HUES6 (cell line): ENCODE data around the gene SUGP2.
"Not testable (repeated sequence)": the region's sequence is repeated elsewhere in the genome, so short reads cannot be mapped to it uniquely, and the experiment has no call there.

Source experiments
- H3K27ac ChIP-seq: 2 replicates; pipeline ENCODE4 v1.7.0; 2013; ENCODE audit warnings: low read depth, mild to moderate bottlenecking, low read length, inconsistent platforms
- H3K27me3 ChIP-seq: 2 replicates; pipeline ENCODE4 v1.6.1; 2013; ENCODE audit warnings: low read length; ENCODE audit not compliant: control insufficient read depth, insufficient read depth
- H3K36me3 ChIP-seq: 2 replicates; pipeline ENCODE4 v1.6.1; 2013; ENCODE audit warnings: low read length; ENCODE audit not compliant: control insufficient read depth, insufficient read depth
- H3K4me1 ChIP-seq: 2 replicates; pipeline ENCODE4 v1.6.1; 2013; ENCODE audit warnings: low read length; ENCODE audit not compliant: control insufficient read depth, insufficient read depth
- H3K4me3 ChIP-seq: 2 replicates; pipeline ENCODE4 v1.5.1; 2013; ENCODE audit warnings: low read depth, low read length
- H3K9ac ChIP-seq: one replicate; pipeline ENCODE4 v1.6.1; 2013; ENCODE audit warnings: mild to moderate bottlenecking, low read length
- H3K9me3 ChIP-seq: 2 replicates; pipeline ENCODE4 v1.6.1; 2013; ENCODE audit warnings: low read depth, low read length; ENCODE audit not compliant: control insufficient read depth, insufficient read depth

SUGP2 gene

GRCh38 chr19:19027228-19027627 lies 6.1 kb downstream of the SUGP2 start:
- H3K9me3 ChIP-seq: no peaks in the 10 kb centered on the region
- no peak overlapping the region for H3K27ac ChIP-seq
- H3K4me1 ChIP-seq: no peaks in the 10 kb centered on the region
- H3K36me3 ChIP-seq: peaks cover 86% of the 10 kb centered on the region
- H3K27me3 ChIP-seq: no peaks in the 10 kb centered on the region
- H3K4me3 ChIP-seq: no peak overlapping the region
- H3K9ac ChIP-seq: no peak overlapping the region

GRCh38 chr19:19026299-19026971 lies 6.9 kb downstream of the SUGP2 start:
- peaks cover 89% of the 10 kb centered on the region for H3K36me3 ChIP-seq
- no peak overlapping the region for H3K9ac ChIP-seq
- no peaks in the 10 kb centered on the region for H3K4me1 ChIP-seq

GRCh38 chr19:19025861-19026260 lies 7.5 kb downstream of the SUGP2 start:
- H3K36me3 ChIP-seq: peaks cover 89% of the 10 kb centered on the region
- H3K4me3 ChIP-seq: no peak overlapping the region
- H3K27me3 ChIP-seq: no peaks in the 10 kb centered on the region
- H3K9me3 ChIP-seq: no peaks in the 10 kb centered on the region
- no peaks in the 10 kb centered on the region for H3K4me1 ChIP-seq
- H3K27ac ChIP-seq: no peak overlapping the region
- no peak overlapping the region for H3K9ac ChIP-seq

More at GRCh38 chr19:19026299-19026971, 6.9 kb downstream of the SUGP2 start:
- Histone ChIP-seq H3K9me3 (no peaks in the 10 kb centered on the region), H3K27me3 (no peaks in the 10 kb centered on the region), H3K27ac (no peak overlapping the region), H3K4me3 (no peak overlapping the region)

GRCh38 chr19:19023376-19023775 lies 9.9 kb downstream of the SUGP2 start:
- peaks cover 84% of the 10 kb centered on the region for H3K36me3 ChIP-seq

GRCh38 chr19:19022380-19022961 lies 10.8 kb downstream of the SUGP2 start:
- Histone ChIP-seq H3K9ac (no peak overlapping the region), H3K36me3 (peaks cover 84% of the 10 kb centered on the region), H3K27ac (no peak overlapping the region), H3K9me3 (no peaks in the 10 kb centered on the region), H3K4me3 (no peak overlapping the region), H3K27me3 (no peaks in the 10 kb centered on the region), H3K4me1 (no peaks in the 10 kb centered on the region)

More at GRCh38 chr19:19023376-19023775, 9.9 kb downstream of the SUGP2 start:
- H3K4me1 ChIP-seq, H3K27ac ChIP-seq, H3K27me3 ChIP-seq, H3K4me3 ChIP-seq, H3K9ac ChIP-seq, H3K9me3 ChIP-seq: not testable (repeated sequence)

- H3K27ac ChIP-seq: no peak overlapping the region
- no peak overlapping the region for H3K4me3 ChIP-seq
- no peaks in the 10 kb centered on the region for H3K27me3 ChIP-seq
- no peak overlapping the region for H3K9ac ChIP-seq
- H3K4me1 ChIP-seq: no peaks in the 10 kb centered on the region
- peaks cover 83% of the 10 kb centered on the region for H3K36me3 ChIP-seq
- no peaks in the 10 kb centered on the region for H3K9me3 ChIP-seq
These were observed 12.2 kb downstream of the SUGP2 start for GRCh38 chr19:19021115-19021514.

- Histone ChIP-seq H3K9ac (no peak overlapping the region), H3K27me3 (no peaks in the 10 kb centered on the region), H3K4me3 (no peak overlapping the region), H3K9me3 (no peaks in the 10 kb centered on the region), H3K4me1 (no peaks in the 10 kb centered on the region), H3K36me3 (peaks cover 88% of the 10 kb centered on the region), H3K27ac (no peak overlapping the region)
These were observed 22.8 kb downstream of the SUGP2 start for GRCh38 chr19:19010551-19010950.

- Histone ChIP-seq H3K9me3 (no peaks in the 10 kb centered on the region), H3K9ac (no peak overlapping the region), H3K27ac (no peak overlapping the region), H3K4me3 (no peak overlapping the region), H3K4me1 (no peaks in the 10 kb centered on the region), H3K36me3 (peaks cover 90% of the 10 kb centered on the region), H3K27me3 (no peaks in the 10 kb centered on the region)
These were observed 23.4 kb downstream of the SUGP2 start for GRCh38 chr19:19009951-19010350.

- no peak overlapping the region for H3K4me3 ChIP-seq
- H3K4me1 ChIP-seq: no peaks in the 10 kb centered on the region
- no peak overlapping the region for H3K27ac ChIP-seq
- peaks cover 91% of the 10 kb centered on the region for H3K36me3 ChIP-seq
- H3K27me3 ChIP-seq: no peaks in the 10 kb centered on the region
- H3K9ac ChIP-seq: no peak overlapping the region
- H3K9me3 ChIP-seq: no peaks in the 10 kb centered on the region
These were observed 27.1 kb downstream of the SUGP2 start for GRCh38 chr19:19006213-19006612.

- Histone ChIP-seq H3K9me3 (no peaks in the 10 kb centered on the region), H3K4me1 (no peaks in the 10 kb centered on the region), H3K9ac (no peak overlapping the region), H3K36me3 (peaks cover 89% of the 10 kb centered on the region), H3K4me3 (no peak overlapping the region), H3K27me3 (no peaks in the 10 kb centered on the region), H3K27ac (no peak overlapping the region)
These were observed 29.2 kb downstream of the SUGP2 start for GRCh38 chr19:19004144-19004543.

GRCh38 chr19:18999896-19000620 lies 33.3 kb downstream of the SUGP2 start:
- Histone ChIP-seq H3K4me3 (no peak overlapping the region), H3K4me1 (no peaks in the 10 kb centered on the region), H3K36me3 (peaks cover 85% of the 10 kb centered on the region), H3K9ac (no peak overlapping the region), H3K27ac (no peak overlapping the region), H3K9me3 (no peaks in the 10 kb centered on the region), H3K27me3 (no peaks in the 10 kb centered on the region)
